Panc1 (cell line): ENCODE data around the gene PLEKHA1. TPM values are rescaled to one million over a fixed set of nuclear protein-coding genes. Genes with fewer than 3 reads are reported as not detected.
A peak's percentile ranks its signal among the peaks of the same experiment; 100 is the strongest.

Experiments
- ATAC-seq: fragments of 200-7000 bp; cut with Tn5 transposase; 2 replicates; pipeline ENCODE4 v1.9.1; 2020; ENCODE audit warnings: mild to moderate bottlenecking, moderate library complexity
- BruUV-seq: library from RNA; stranded (reverse); fragments of 400-500 nt; replicated peaks from 2 replicates; lab custom pipeline; 2021; lab: Mats Ljungman, UMichigan
- CTCF ChIA-PET: fragments of 300-600 bp; sonication (Branson Sonifier 250); formaldehyde crosslinking; loops from one replicate; lab custom pipeline; 2022; ENCODE audit warnings: antibody characterized with exemption; lab: Charles Lee
- POLR2A ChIA-PET: fragments of 300-600 bp; sonication (Branson Sonifier 250); formaldehyde crosslinking; loops from one replicate; lab custom pipeline; 2022; ENCODE audit warnings: antibody characterized with exemption; lab: Charles Lee
- DNase-seq: peaks from one replicate; pipeline ENCODE4 v3.0.0-alpha.2; 2010; ENCODE audit warnings: low read depth, low spot score
- H3K27ac ChIP-seq: 2 replicates; pipeline ENCODE4 v1.5.1; 2011; ENCODE audit warnings: mild to moderate bottlenecking, low read length, inconsistent platforms
- H3K27me3 ChIP-seq: fragments of 200-500 bp; sonication (Bioruptor generic); 2 replicates; pipeline ENCODE4 v1.6.0; 2014; ENCODE audit warnings: low read length, inconsistent platforms; ENCODE audit not compliant: control insufficient read depth, insufficient read depth
- H3K36me3 ChIP-seq: fragments of 200-500 bp; sonication (Bioruptor generic); 2 replicates; pipeline ENCODE4 v1.5.1; 2014; ENCODE audit warnings: inconsistent platforms, mild to moderate bottlenecking, low read length, moderate library complexity; ENCODE audit not compliant: control insufficient read depth, insufficient read depth
- H3K4me1 ChIP-seq: 2 replicates; pipeline ENCODE4 v1.5.1; 2011; ENCODE audit warnings: inconsistent platforms, mild to moderate bottlenecking, low read length, moderate library complexity; ENCODE audit not compliant: control insufficient read depth, insufficient read depth
- H3K4me3 ChIP-seq, 2 experiments: 2 replicates each; pipeline ENCODE4 v1.5.1; 2011 to 2012; ENCODE audit warnings: low read depth in 2 of 2, low read length in 2 of 2, mild to moderate bottlenecking in 2 of 2, inconsistent platforms in 1 of 2, moderate library complexity in 1 of 2
- H3K9me3 ChIP-seq: fragments of 200-500 bp; sonication (Bioruptor generic); 2 replicates; pipeline ENCODE4 v1.5.1; 2014; ENCODE audit warnings: low read depth, mild to moderate bottlenecking, inconsistent platforms, low read length, moderate library complexity; ENCODE audit not compliant: control insufficient read depth, insufficient read depth
- CTCF ChIP-seq: fragments of 450-650 bp; IDR thresholded peaks from 2 replicates; pipeline ENCODE4 v1.5.1; 2017; ENCODE audit warnings: mild to moderate bottlenecking
- POLR2AphosphoS5 ChIP-seq: IDR thresholded peaks from 2 replicates; pipeline ENCODE4 v1.6.1; 2012; ENCODE audit warnings: mild to moderate bottlenecking, low read depth, low read length, moderate library complexity
- REST ChIP-seq, 2 experiments: IDR thresholded peaks; 2 replicates each; pipeline ENCODE4 v1.6.1; 2011 to 2012; ENCODE audit warnings: low read depth in 2 of 2, control low read depth in 1 of 2, low read length in 1 of 2, mild to moderate bottlenecking in 1 of 2, moderate library complexity in 1 of 2; ENCODE audit not compliant: insufficient read depth in 1 of 2
- SIN3A ChIP-seq: IDR thresholded peaks from 2 replicates; pipeline ENCODE4 v1.6.1; 2012; ENCODE audit warnings: low read depth, mild to moderate bottlenecking, low read length, moderate library complexity, borderline replicate concordance; ENCODE audit not compliant: insufficient read depth
- TCF7L2 ChIP-seq: IDR thresholded peaks from 2 replicates; pipeline ENCODE4 v1.6.1; 2011; ENCODE audit warnings: mild to moderate bottlenecking, low read depth, low read length, inconsistent platforms
- in situ Hi-C: cut with HindIII; loops from 2 replicates; pipeline ENCODE4 v1.10.0; 2016; ENCODE audit warnings: low sequenced_read_pairs, low pct_unique_long_range_greater_than_20kb
- intact Hi-C: fragments of 100-400 bp; cut with micrococcal nuclease; formaldehyde crosslinking; loops from one replicate; pipeline ENCODE4 v1.10.0; 2022; ENCODE audit not compliant: unreplicated experiment
- total RNA-seq: library from RNA; stranded (reverse); gene quantifications from one replicate; pipeline ENCODE4 v1.2.1, GENCODE V29; 2021; ENCODE audit not compliant: unreplicated experiment

Gene PLEKHA1
- total RNA-seq, 1 experiment from 2014 or later, result 95.5 TPM

GRCh38 chr10:122375679-122376160 lies 1.2 kb downstream of the PLEKHA1 start:
- intact Hi-C loops, result loop anchor here (2.0 kb wide), 2 partner anchors 65 to 73 kb away; no protein-coding TSS in a partner anchor
- CTCF ChIA-PET, result no interaction called here
- POLR2A ChIA-PET, result no interaction called here

GRCh38 chr10:122376364-122376961 lies 2.0 kb downstream of the PLEKHA1 start:
- H3K9me3 ChIP-seq, result no peaks in the 10 kb centered on the region
- TF ChIP-seq CTCF (no peak), REST (IDR thresholded peaks at IDR 0.05; ENCODE audit: insufficient read depth in 1 of 2, low read depth in 2 of 2, low read length in 1 of 2) (no peak), TCF7L2 (no peak)
- DNase-seq (no peak), ATAC-seq (no peak)
- peaks cover 26% of the 10 kb centered on the region for H3K4me1 ChIP-seq
- BruUV-seq, result no TSS peak
- H3K4me3 ChIP-seq, result peak overlapping the region; percentile 86 to 90
- H3K27ac ChIP-seq, result peak overlapping the region; percentile 86
- peaks cover 4% of the 10 kb centered on the region; the same call in 1 of the 2 replicates for H3K36me3 ChIP-seq
- intact Hi-C loops, result no loop called here
- in situ Hi-C loops, result no loop called here
- H3K27me3 ChIP-seq, result no peaks in the 10 kb centered on the region
- POLR2A ChIA-PET, result no interaction called here
- CTCF ChIA-PET, result no interaction called here

More at GRCh38 chr10:122375679-122376160, 1.2 kb downstream of the PLEKHA1 start:
- no peaks in the 10 kb centered on the region for H3K9me3 ChIP-seq
- DNase-seq (no peak), ATAC-seq (no peak)
- peak overlapping the region; percentile 86 to 90 for H3K4me3 ChIP-seq
- in situ Hi-C loops, result no loop called here
- H3K27me3 ChIP-seq, result no peaks in the 10 kb centered on the region
- peaks cover 4% of the 10 kb centered on the region; the same call in 1 of the 2 replicates for H3K36me3 ChIP-seq
- TSS peak; percentile 66 for BruUV-seq
- no peak for TF ChIP-seq REST (IDR thresholded peaks at IDR 0.05; ENCODE audit: insufficient read depth in 1 of 2, low read depth in 2 of 2, low read length in 1 of 2)
- no peak for TF ChIP-seq TCF7L2
- TF ChIP-seq SIN3A, result no peak
- TF ChIP-seq POLR2AphosphoS5, result no peak
- TF ChIP-seq CTCF, result no peak
- peaks cover 26% of the 10 kb centered on the region for H3K4me1 ChIP-seq
- H3K27ac ChIP-seq, result peak overlapping the region; percentile 86
